Ovary (tissue), 3 donors: ENCODE results near the gene SPINK14.

Source experiments
- EP300 ChIP-seq: sonication (generic); formaldehyde crosslinking; IDR thresholded peaks from one replicate; pipeline ENCODE4 v1.6.1; 2017; ENCODE audit warnings: antibody characterized with exemption
- POLR2A ChIP-seq: fragments of 450-650 bp; IDR thresholded peaks from one replicate; pipeline ENCODE4 v1.6.1; 2017; ENCODE audit warnings: antibody characterized with exemption, mild to moderate bottlenecking, moderate library complexity
- TF ChIP-seq, protein P1 (sequence below), 3 donors: fragments of 450-650 bp in 2 of 3; fragments of 200-600 bp in 1 of 3; IDR thresholded peaks; one replicate each; pipeline versions ENCODE4 v1.5.1 to v1.8.0; 2016 to 2022; ENCODE audit warnings: antibody characterized with exemption in 3 of 3, mild to moderate bottlenecking in 1 of 3
- donor health status: DM: no; HTN: no; CAD: no.

DNA sequence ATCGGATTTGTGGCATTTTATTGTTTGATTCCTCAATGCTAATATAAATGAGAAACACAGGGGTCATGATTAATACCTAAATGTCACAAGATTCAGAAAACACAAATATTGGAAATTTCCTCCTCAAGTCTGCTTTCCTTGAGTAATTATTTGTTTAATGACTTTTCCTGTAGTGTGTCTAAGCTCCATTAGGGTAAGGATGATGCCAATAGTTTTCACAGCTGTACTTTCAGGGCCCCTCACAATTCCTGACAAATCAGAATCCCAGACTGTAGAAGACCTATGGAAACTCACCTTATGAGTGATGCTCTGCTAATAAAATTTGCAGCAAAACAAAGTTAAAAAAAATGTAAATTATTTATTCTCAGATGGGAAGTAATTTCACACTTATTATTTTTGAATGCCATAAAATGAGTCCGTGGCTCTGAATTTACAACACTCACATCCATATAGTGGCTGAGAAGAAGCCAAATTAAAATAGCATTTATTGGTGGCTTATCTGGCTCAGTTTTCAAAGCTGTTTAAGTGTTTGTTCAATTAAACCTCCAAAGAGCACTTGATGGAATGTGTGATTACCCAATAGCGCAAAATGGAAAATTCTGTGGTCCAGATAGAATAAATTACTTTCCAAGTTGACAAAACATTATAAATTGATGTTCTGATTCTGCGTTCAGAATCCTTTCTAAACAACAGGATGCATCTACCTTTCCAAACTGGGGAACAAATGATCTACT is 1.6 kb upstream of the SPINK14 start:
- TF ChIP-seq POLR2A = no peak
- TF ChIP-seq, protein P1, sequence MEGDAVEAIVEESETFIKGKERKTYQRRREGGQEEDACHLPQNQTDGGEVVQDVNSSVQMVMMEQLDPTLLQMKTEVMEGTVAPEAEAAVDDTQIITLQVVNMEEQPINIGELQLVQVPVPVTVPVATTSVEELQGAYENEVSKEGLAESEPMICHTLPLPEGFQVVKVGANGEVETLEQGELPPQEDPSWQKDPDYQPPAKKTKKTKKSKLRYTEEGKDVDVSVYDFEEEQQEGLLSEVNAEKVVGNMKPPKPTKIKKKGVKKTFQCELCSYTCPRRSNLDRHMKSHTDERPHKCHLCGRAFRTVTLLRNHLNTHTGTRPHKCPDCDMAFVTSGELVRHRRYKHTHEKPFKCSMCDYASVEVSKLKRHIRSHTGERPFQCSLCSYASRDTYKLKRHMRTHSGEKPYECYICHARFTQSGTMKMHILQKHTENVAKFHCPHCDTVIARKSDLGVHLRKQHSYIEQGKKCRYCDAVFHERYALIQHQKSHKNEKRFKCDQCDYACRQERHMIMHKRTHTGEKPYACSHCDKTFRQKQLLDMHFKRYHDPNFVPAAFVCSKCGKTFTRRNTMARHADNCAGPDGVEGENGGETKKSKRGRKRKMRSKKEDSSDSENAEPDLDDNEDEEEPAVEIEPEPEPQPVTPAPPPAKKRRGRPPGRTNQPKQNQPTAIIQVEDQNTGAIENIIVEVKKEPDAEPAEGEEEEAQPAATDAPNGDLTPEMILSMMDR (IDR thresholded peaks at IDR 0.05) = no peak
- no peak for TF ChIP-seq EP300
